H1 (cell line): ENCODE results near the gene FBXO11. TPM values are rescaled to one million over a fixed set of nuclear protein-coding genes. Genes with fewer than 3 reads are reported as not detected.
A peak's percentile ranks its signal among the peaks of the same experiment; 100 is the strongest.

ENCODE experiments used
- CTCF ChIA-PET: fragments of 300-600 bp; sonication (Branson Sonifier 250); formaldehyde crosslinking; loops from one replicate; lab custom pipeline; 2021; ENCODE audit not compliant: partially characterized antibody; lab: Charles Lee
- POLR2A ChIA-PET: fragments of 300-600 bp; sonication (Branson Sonifier 250); formaldehyde crosslinking; loops from one replicate; lab custom pipeline; 2021; ENCODE audit warnings: inconsistent platforms; ENCODE audit not compliant: partially characterized antibody; lab: Charles Lee
- DNase-seq, 2 experiments: peaks; one replicate each; pipeline versions ENCODE4 v3.0.0 to v3.0.0-alpha.2; 2010 to 2022; ENCODE audit warnings: low spot score in 2 of 2, low read depth in 1 of 2, mixed read lengths in 1 of 2
- FAIRE-seq: peaks from 2 replicates; lab custom pipeline; 2011; peaks lifted over from hg19 to GRCh38; lab: Jason Lieb, UNC
- H2AFZ ChIP-seq: 2 replicates; pipeline ENCODE4 v1.8.1; 2012; ENCODE audit warnings: low read length, inconsistent platforms
- H2AK5ac ChIP-seq: 2 replicates; pipeline ENCODE4 v1.6.1; 2013; ENCODE audit warnings: low read depth, low read length
- H2BK120ac ChIP-seq: replicated peaks from 2 replicates; pipeline ENCODE3; 2013; ENCODE audit warnings: low read depth, low read length, inconsistent platforms
- H2BK12ac ChIP-seq: 2 replicates; pipeline ENCODE4 v1.6.1; 2013; ENCODE audit warnings: low read depth, low read length
- H2BK15ac ChIP-seq: 2 replicates; pipeline ENCODE4 v1.6.1; 2013; ENCODE audit warnings: low read length
- H2BK20ac ChIP-seq: 2 replicates; pipeline ENCODE4 v1.6.1; 2013; ENCODE audit warnings: low read length
- H2BK5ac ChIP-seq: 2 replicates; pipeline ENCODE4 v1.6.1; 2013; ENCODE audit warnings: low read depth, low read length
- H3K14ac ChIP-seq: 2 replicates; pipeline ENCODE4 v1.6.1; 2013; ENCODE audit warnings: inconsistent platforms; ENCODE audit not compliant: insufficient read length
- H3K18ac ChIP-seq: 2 replicates; pipeline ENCODE4 v1.6.1; 2013; ENCODE audit warnings: low read length; ENCODE audit errors: extremely low read depth
- H3K23ac ChIP-seq: 2 replicates; pipeline ENCODE4 v1.6.1; 2013; ENCODE audit warnings: inconsistent platforms; ENCODE audit not compliant: insufficient read length
- H3K23me2 ChIP-seq: 2 replicates; pipeline ENCODE4 v1.6.1; 2013; ENCODE audit warnings: low read depth, low read length
- H3K27ac ChIP-seq: 2 replicates; pipeline ENCODE4 v1.6.1; 2011; ENCODE audit warnings: low read depth, low read length, inconsistent platforms
- H3K27me3 ChIP-seq, 4 experiments: replicated peaks in 1 of 4; 1 replicate in 1 of 4; 2 replicates in 3 of 4; pipeline versions ENCODE4 v1.6.1 to v1.8.1; 2011 to 2013; ENCODE audit warnings: low read length in 3 of 4, mild to moderate bottlenecking in 3 of 4, inconsistent platforms in 2 of 4, mixed read lengths in 2 of 4, moderate library complexity in 1 of 4; ENCODE audit not compliant: control insufficient read depth in 3 of 4, insufficient read depth in 3 of 4; ENCODE audit errors: extremely low read depth in 1 of 4
- H3K36me3 ChIP-seq, 4 experiments: 2 replicates each; pipeline versions ENCODE4 v1.6.1 to v1.8.1; 2011 to 2013; ENCODE audit warnings: mild to moderate bottlenecking in 4 of 4, low read length in 3 of 4, moderate library complexity in 2 of 4, control low read depth in 1 of 4, inconsistent platforms in 1 of 4; ENCODE audit not compliant: insufficient read depth in 4 of 4, control insufficient read depth in 2 of 4
- H3K4ac ChIP-seq: replicated peaks from 2 replicates; pipeline ENCODE3; 2013; ENCODE audit warnings: low read length, low read depth, mixed read lengths, inconsistent platforms; ENCODE audit not compliant: insufficient read length
- H3K4me1 ChIP-seq, 4 experiments: replicated peaks in 1 of 4; 1 replicate in 1 of 4; 2 replicates in 3 of 4; pipeline versions ENCODE4 v1.6.1 to v1.8.1; 2011 to 2013; ENCODE audit warnings: low read length in 3 of 4, inconsistent platforms in 2 of 4, mixed read lengths in 1 of 4; ENCODE audit not compliant: insufficient read depth in 4 of 4, control insufficient read depth in 3 of 4
- H3K4me2 ChIP-seq, 2 experiments: 2 replicates each; pipeline versions ENCODE4 v1.6.1 to v1.8.1; 2011 to 2013; ENCODE audit warnings: low read depth in 2 of 2, low read length in 2 of 2, control low read depth in 1 of 2, inconsistent platforms in 1 of 2, mild to moderate bottlenecking in 1 of 2; ENCODE audit not compliant: insufficient read depth in 1 of 2
- H3K4me3 ChIP-seq, 4 experiments: fragments of 200-600, 300-600 bp in 1 of 4; sonication (generic), shearing (Covaris generic), sonication (Bioruptor Twin) in 1 of 4; 2 replicates each; pipeline versions ENCODE4 v1.5.1 to v1.8.1; 2011 to 2016; ENCODE audit warnings: low read length in 4 of 4, low read depth in 3 of 4, control low read depth in 2 of 4, inconsistent platforms in 2 of 4, mild to moderate bottlenecking in 2 of 4, mixed read lengths in 1 of 4, moderate library complexity in 1 of 4; ENCODE audit not compliant: insufficient read depth in 2 of 4; ENCODE audit errors: extremely low read depth in 1 of 4
- H3K56ac ChIP-seq: replicated peaks from 2 replicates; pipeline ENCODE3; 2013; ENCODE audit warnings: low read depth, mild to moderate bottlenecking, mixed read lengths, low read length, inconsistent platforms; ENCODE audit not compliant: insufficient read length
- H3K79me1 ChIP-seq: 2 replicates; pipeline ENCODE4 v1.6.1; 2013; ENCODE audit warnings: low read depth, low read length, control low read depth
- H3K79me2 ChIP-seq, 2 experiments: 2 replicates each; pipeline versions ENCODE4 v1.6.1 to v1.8.1; 2012 to 2013; ENCODE audit warnings: low read length in 2 of 2, mild to moderate bottlenecking in 2 of 2, inconsistent platforms in 1 of 2; ENCODE audit not compliant: insufficient read depth in 2 of 2, control insufficient read depth in 1 of 2
- H3K9ac ChIP-seq, 4 experiments: replicated peaks in 1 of 4; 1 replicate in 1 of 4; 2 replicates in 3 of 4; pipeline versions ENCODE4 v1.6.1 to v1.8.1; 2011 to 2013; ENCODE audit warnings: low read depth in 3 of 4, low read length in 3 of 4, control low read depth in 2 of 4, mild to moderate bottlenecking in 2 of 4, moderate library complexity in 2 of 4, inconsistent platforms in 1 of 4; ENCODE audit errors: extremely low read depth in 1 of 4
- H3K9me3 ChIP-seq, 2 experiments: 2 replicates each; pipeline versions ENCODE4 v1.6.1 to v1.8.1; 2012 to 2013; ENCODE audit warnings: mild to moderate bottlenecking in 2 of 2, moderate library complexity in 2 of 2, control low read depth in 1 of 2, inconsistent platforms in 1 of 2, low read depth in 1 of 2, low read length in 1 of 2, mixed read lengths in 1 of 2; ENCODE audit not compliant: insufficient read depth in 2 of 2
- H4K20me1 ChIP-seq, 2 experiments: replicated peaks in 1 of 2; 2 replicates each; pipeline versions ENCODE3 to v1.8.1; 2011 to 2013; ENCODE audit warnings: inconsistent platforms in 2 of 2, low read length in 2 of 2, mild to moderate bottlenecking in 1 of 2; ENCODE audit not compliant: insufficient read depth in 2 of 2, control insufficient read depth in 1 of 2
- H4K5ac ChIP-seq: 2 replicates; pipeline ENCODE4 v1.6.1; 2013; ENCODE audit warnings: low read length, low read depth, mixed read lengths, inconsistent platforms; ENCODE audit not compliant: insufficient read length
- H4K8ac ChIP-seq: 2 replicates; pipeline ENCODE4 v1.8.0; 2013; ENCODE audit warnings: mild to moderate bottlenecking, moderate library complexity, low read length, inconsistent platforms; ENCODE audit not compliant: insufficient read depth; ENCODE audit errors: extremely low read depth
- H4K91ac ChIP-seq: replicated peaks from 2 replicates; pipeline ENCODE3; 2013; ENCODE audit warnings: low read length, mixed read lengths, inconsistent platforms; ENCODE audit not compliant: insufficient read length
- CHD1 ChIP-seq: IDR thresholded peaks from 2 replicates; pipeline ENCODE4 v1.6.1; 2012; ENCODE audit warnings: low read depth, low read length, improper control_type of control experiment
- CTBP2 ChIP-seq: IDR thresholded peaks from 2 replicates; pipeline ENCODE4 v1.7.0; 2011; ENCODE audit warnings: borderline replicate concordance, mild to moderate bottlenecking, moderate library complexity, mixed read lengths, low read length; ENCODE audit not compliant: insufficient read depth, insufficient read length
- JUN ChIP-seq: IDR thresholded peaks from 2 replicates; pipeline ENCODE4 v1.6.1; 2011; ENCODE audit warnings: low read depth, mild to moderate bottlenecking, improper control_type of control experiment, low read length
- KDM1A ChIP-seq: fragments of 200-600, 300-600 bp; sonication (generic); IDR thresholded peaks from 2 replicates; pipeline ENCODE4 v1.7.1; 2016; ENCODE audit warnings: mild to moderate bottlenecking, low read length, borderline replicate concordance
- RBBP5 ChIP-seq: IDR thresholded peaks from 2 replicates; pipeline ENCODE4 v1.7.1; 2012; ENCODE audit warnings: low read depth, mild to moderate bottlenecking, inconsistent platforms, low read length, moderate library complexity, borderline replicate concordance
- RNF2 ChIP-seq: fragments of 200-900, 300-1000 bp; sonication (generic); IDR thresholded peaks from 2 replicates; pipeline ENCODE4 v1.7.1; 2016; ENCODE audit warnings: borderline replicate concordance, low read depth, mild to moderate bottlenecking, antibody characterized with exemption, low read length; ENCODE audit not compliant: poor library complexity, severe bottlenecking; ENCODE audit errors: missing control alignments
- SP2 ChIP-seq: IDR thresholded peaks from 2 replicates; pipeline ENCODE4 v1.6.1; 2012; ENCODE audit warnings: mild to moderate bottlenecking, low read length, inconsistent platforms
- TAF7 ChIP-seq: optimal IDR thresholded peaks from 2 replicates; pipeline ENCODE3; 2011; ENCODE audit warnings: low read depth, mild to moderate bottlenecking, inconsistent platforms, low read length, moderate library complexity, borderline replicate concordance
- TBP ChIP-seq: IDR thresholded peaks from 2 replicates; pipeline ENCODE4 v1.6.1; 2011; ENCODE audit warnings: low read depth, low read length, improper control_type of control experiment
- ZNF274 ChIP-seq: IDR thresholded peaks from 2 replicates; pipeline ENCODE4 v1.7.0; 2012; ENCODE audit warnings: low read length, borderline replicate concordance; ENCODE audit errors: extremely low read depth
- WGBS, 2 experiments: shearing (Covaris generic) in 1 of 2; methylation state at CpG; one replicate each; pipeline versions ENCODE4 v1.1.6 to v1.1.7; 2013 to 2015; ENCODE audit warnings: low lambda C conversion rate in 2 of 2, mixed read lengths in 2 of 2, inconsistent platforms in 1 of 2, low coverage in 1 of 2, missing lambda C conversion rate in 1 of 2; ENCODE audit not compliant: insufficient replicate concordance in 2 of 2, insufficient coverage in 1 of 2, insufficient read length in 1 of 2; ENCODE audit errors: extremely low coverage in 1 of 2, missing lambda C conversion rate in 1 of 2; 5-methylcytosine and 5-hydroxymethylcytosine counted together
- polyA plus RNA-seq, 7 experiments: library from polyadenylated mRNA; depleted of rRNA in 3 of 7; stranded (reverse) in 5 of 7; unstranded in 2 of 7; fragments of >200 nt in 5 of 7; fragments of 200-250 nt in 2 of 7; gene quantifications; 1 replicate in 5 of 7; 2 replicates in 1 of 7; 4 replicates in 1 of 7; pipeline versions ENCODE4 v1.2.1 to v1.2.3, GENCODE V29; 2011 to 2013; ENCODE audit warnings: missing spikeins in 2 of 7, mixed read lengths in 2 of 7
- total RNA-seq: library from RNA; stranded (reverse); fragmentation: NEBNext Ultra II Directional; extraction: Animal tissue kit (Norgen Biotek cat#: 25700); gene quantifications from 2 replicates; pipeline ENCODE4 v1.2.1, GENCODE V29; 2021
- TF ChIP-seq, protein P1 (sequence below): IDR thresholded peaks from 2 replicates; pipeline ENCODE4 v1.6.1; 2012; ENCODE audit warnings: inconsistent platforms

FBXO11 gene
- total and polyA plus RNA-seq, 2 of the 8 experiments (the other 6 are each of a cell fraction or from before 2014, with no cell fraction given): 21.7 to 57.3 TPM

DNA sequence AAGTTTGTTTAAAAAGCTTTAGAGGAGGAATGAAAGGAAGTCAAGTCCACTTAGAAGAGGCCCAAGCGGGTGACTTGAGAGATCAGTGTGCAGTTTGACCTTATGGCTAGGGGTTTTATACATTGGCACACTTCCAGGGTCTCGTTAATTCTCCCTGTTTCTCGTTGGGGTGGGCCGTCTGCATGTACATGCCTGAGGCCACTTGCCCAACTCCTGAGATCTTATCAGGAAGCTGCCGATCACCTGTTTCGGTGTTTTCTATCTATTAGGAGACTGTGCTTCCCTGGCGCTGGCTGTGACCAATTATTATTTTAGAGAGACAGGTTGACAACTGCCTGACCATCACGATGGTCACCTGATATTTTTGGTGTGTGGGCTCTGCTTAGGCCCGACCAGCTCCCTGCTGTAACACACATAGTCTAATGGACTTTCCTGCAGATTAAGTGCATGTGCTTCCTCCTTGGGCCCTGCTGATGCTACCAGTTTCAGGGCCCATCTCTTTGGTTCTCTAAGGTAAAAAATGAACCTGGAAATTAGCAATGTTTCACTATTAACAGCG lies 154.4 kb downstream of the FBXO11 start:
- Histone ChIP-seq H2AFZ (no peak overlapping the region), H2AK5ac (peak overlapping the region; percentile 40; the same call in 1 of the 2 replicates), H3K9me3 (peaks cover 16 to 20% of the 10 kb centered on the region in 2 experiments), H4K20me1 (no peaks in the 10 kb centered on the region), H2BK5ac (no peak overlapping the region; the same call in 1 of the 2 replicates), H3K4me2 (no peak overlapping the region), H3K27ac (no peak overlapping the region), H3K27me3 (no peaks in the 10 kb centered on the region), H4K5ac (no peak overlapping the region), H3K18ac (no peak overlapping the region), H3K23me2 (no peaks in the 10 kb centered on the region), H3K56ac (no peak overlapping the region), H4K91ac (no peak overlapping the region), H3K4me3 (no peak overlapping the region), H2BK15ac (0 out of 2 replicates have a peak overlapping the region, but pooled peaks have one; percentile 37), H3K14ac (no peak overlapping the region), H3K9ac (no peak overlapping the region), H2BK120ac (no peak overlapping the region), H3K4me1 (peaks cover 0 to 5% (median 0%) of the 10 kb centered on the region in 4 experiments; a peak in 1 of 7 replicates), H3K36me3 (peaks cover 0 to 4% (median 0%) of the 10 kb centered on the region in 4 experiments; a peak in 2 of 8 replicates), H3K79me1 (no peaks in the 10 kb centered on the region), H2BK20ac (0 out of 2 replicates have a peak overlapping the region, but pooled peaks have one; percentile 72), H4K8ac (no peak overlapping the region), H3K23ac (no peak overlapping the region), H2BK12ac (no peak overlapping the region), H3K79me2 (no peaks in the 10 kb centered on the region), H3K4ac (no peak overlapping the region)
- ChIA-PET CTCF (interaction anchor here (0.6 kb wide), 1 partner anchor 333 kb away, joined by 3 read pairs; no protein-coding TSS in a partner anchor), POLR2A (interaction anchor here (0.7 to 0.8 kb wide), 2 partner anchors 192 to 235 kb away, joined by 3 to 4 read pairs; no protein-coding TSS in a partner anchor)
- 93% methylated on average over 10 of the region's 10 CpGs; no CpG with 5 or more reads in 1 of the 2 experiments for WGBS, 2 experiments
- no peak for DNase-seq
- FAIRE-seq: no peak
- TF ChIP-seq KDM1A (no peak), RNF2 (no peak), JUN (no peak), ZNF274 (no peak), CTBP2 (no peak), SP2 (no peak), RBBP5 (no peak), TBP (no peak), CHD1 (no peak), TAF7 (no peak)
- TF ChIP-seq, protein P1, sequence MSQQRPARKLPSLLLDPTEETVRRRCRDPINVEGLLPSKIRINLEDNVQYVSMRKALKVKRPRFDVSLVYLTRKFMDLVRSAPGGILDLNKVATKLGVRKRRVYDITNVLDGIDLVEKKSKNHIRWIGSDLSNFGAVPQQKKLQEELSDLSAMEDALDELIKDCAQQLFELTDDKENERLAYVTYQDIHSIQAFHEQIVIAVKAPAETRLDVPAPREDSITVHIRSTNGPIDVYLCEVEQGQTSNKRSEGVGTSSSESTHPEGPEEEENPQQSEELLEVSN: no peak
